ENCODE results near the gene BEX3. TPM values are rescaled to one million over a fixed set of nuclear protein-coding genes. Genes with fewer than 3 reads are reported as not detected.
"Not testable (repeated sequence)": the region's sequence is repeated elsewhere in the genome, so short reads cannot be mapped to it uniquely, and the experiment has no call there.

Gene BEX3
- polyA plus RNA-seq, 3 donors: 475 to 590 (median 586) TPM

DNA sequence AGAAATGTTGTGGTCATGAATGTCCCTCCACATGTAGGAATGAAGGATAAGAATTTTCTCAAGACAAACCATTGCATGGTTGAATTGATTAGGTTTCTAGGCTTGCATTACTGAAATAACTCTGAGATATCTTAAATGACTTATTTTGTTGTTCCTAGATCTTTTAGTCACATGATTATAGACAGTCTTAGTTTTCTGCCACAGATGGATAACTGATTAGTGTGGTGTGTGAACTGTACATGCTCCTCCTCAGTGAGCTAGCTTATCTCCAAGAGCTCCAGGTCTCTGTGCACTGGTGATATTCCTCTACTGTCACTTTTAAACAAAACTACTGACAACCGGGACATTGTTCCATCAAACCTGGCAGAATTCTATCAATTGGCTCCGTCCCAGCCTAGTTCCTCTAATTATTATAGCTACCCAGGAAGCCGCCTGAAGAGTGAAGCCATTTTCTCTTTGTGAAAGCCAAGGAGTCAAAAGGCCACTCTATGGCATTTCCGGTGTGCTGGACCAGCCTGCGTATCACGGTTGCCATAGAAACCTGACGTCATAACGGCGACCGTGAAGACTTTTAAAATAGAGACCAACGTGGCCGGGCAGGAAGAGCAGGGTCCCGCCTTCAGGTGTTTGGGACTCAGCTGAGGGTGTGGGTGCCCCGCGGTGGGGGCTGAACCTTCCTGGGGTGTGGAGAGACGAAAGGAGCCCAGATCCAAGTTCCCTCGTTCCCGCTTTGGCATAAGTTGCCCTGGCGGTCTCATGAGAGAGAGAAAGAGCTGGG is 28.1 kb downstream of the BEX3 start:
- peak; percentile 42 to 86 (median 74) for DNase-seq (ENCODE audit: extremely low read depth in 1 of 11, low read depth in 9 of 11, low spot score in 4 of 11)

DNA sequence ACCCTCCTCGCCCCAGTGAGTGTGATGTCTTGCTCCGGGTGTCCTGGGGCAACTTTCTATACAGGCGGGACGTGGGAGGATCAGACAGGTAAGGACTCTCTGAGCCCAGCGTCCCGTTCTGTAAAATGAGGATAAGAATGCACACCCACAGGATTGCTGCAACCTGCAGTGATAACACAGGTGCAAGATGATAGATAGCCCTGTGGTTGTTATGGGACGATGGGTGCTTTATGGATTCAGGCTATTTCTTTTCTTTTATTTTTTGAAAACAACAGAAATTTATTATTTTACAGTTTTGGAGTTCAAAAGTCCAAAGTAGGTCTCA is 28.6 kb downstream of the BEX3 start:
- no peak for DNase-seq (ENCODE audit: extremely low read depth in 1 of 11, low read depth in 9 of 11, low spot score in 4 of 11)

DNA sequence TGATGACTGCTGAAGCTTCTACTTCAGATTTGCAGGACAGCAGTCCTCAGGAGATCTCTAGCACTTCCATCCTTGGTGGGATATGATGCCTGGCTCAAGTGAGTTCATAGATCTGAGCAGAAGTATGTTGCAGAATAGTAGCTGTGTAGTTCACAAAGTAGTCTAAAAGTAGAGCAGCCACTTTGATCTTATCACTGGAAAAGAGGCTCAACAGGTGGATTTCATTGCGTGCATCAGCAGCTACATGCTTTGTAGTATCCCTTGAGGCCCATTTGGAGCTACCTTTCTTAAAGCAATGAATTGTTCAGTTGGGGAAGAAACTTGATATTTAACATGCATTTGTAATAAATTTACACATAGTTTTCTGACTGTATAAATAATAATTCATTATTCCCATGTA is 29.9 kb downstream of the BEX3 start:
- no peak for DNase-seq (ENCODE audit: extremely low read depth in 1 of 11, low read depth in 9 of 11, low spot score in 4 of 11)

DNA sequence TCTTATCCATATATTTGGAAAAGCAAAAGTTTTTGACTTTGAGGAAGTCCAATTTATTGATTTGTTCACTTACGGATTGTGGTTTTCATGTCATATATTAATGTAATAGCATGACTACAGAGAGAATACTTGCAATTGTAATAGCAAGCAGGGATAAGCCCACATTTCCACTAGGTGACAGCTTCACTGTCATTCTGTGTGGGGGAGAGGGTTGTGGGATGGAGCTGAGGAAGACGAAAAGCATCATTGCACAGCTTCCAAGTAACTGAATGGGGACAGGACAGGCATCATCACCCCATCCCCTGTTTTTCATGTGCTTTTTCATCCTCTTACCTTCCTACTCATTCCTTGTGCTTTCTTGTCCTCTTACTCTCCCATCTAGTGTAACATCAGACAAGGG is 31.4 kb downstream of the BEX3 start:
- no peak for DNase-seq (ENCODE audit: extremely low read depth in 1 of 11, low read depth in 9 of 11, low spot score in 4 of 11)

DNA sequence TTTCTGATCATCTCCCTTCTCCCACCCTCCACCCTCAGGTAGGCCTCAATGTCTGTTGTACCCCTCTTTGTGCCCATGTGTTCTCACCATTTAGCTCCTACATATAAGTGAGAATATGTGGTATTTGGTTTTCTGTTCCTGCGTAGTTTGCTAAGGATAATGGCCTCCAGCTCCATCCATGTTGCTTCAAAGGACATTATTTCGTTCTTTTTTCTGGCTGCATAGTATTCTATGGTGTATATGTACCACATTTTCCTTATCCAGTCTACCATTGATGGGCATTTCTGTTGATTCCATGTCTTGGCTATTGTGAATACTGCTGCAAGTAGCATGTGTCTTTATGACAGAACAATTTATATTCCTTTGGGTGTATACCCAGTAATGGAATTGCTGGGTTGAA is 35.4 kb downstream of the BEX3 start:
- DNase-seq (ENCODE audit: extremely low read depth in 1 of 11, low read depth in 9 of 11, low spot score in 4 of 11): not testable (repeated sequence)

DNA sequence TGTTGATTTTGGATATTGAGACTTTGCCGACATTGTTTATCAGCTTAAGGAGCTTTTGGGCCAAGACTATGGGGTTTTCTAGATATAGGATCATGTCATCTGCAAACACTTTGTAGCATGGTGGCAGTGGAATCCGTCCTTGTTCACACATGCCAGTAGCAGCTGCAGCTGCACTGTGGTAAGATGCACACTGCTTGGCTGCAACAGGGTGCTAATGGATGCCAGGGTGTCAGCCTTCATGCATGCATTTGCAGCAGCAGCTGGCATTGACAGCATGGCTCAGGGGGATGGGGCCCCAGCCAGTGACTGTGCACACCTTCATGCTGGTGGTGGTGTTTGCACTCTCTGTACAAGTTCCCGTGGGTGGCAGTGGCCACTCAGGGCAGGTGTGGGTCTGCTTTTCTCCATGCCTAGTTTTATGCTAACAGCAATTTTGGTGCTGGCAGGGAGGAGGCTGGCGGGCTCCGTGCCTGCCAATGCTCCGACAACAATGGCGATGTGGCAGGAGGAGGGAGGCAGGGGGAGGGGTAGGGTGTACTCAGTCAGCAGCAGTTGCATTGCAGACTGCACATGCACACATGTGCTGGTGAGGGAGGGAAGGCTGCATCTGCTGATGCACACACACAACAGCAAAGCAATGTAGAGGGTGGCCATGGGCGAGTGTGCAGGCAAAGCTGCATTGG is 37.5 kb downstream of the BEX3 start:
- DNase-seq (ENCODE audit: extremely low read depth in 1 of 11, low read depth in 9 of 11, low spot score in 4 of 11): no peak

DNA sequence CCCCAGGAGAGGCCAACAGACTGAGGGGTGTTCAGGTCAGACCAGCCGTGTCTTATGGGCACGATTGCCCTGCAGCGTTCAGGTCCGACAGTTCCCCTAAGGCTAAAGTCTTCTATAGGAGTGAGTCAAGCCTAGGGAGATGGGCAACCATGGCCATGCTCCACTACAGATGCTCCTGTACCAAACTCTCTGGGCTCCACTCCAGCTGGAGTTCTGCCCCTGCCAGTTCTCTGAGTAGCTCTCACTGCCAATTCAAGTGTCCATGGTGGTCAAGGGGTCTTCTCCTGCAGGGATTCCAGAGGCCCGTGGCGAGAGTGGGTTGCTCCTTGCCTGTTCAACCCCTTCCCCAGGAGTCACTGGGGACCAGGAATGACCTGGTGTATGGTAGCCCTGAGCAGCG is 38.2 kb downstream of the BEX3 start:
- no peak for DNase-seq (ENCODE audit: extremely low read depth in 1 of 11, low read depth in 9 of 11, low spot score in 4 of 11)

DNA sequence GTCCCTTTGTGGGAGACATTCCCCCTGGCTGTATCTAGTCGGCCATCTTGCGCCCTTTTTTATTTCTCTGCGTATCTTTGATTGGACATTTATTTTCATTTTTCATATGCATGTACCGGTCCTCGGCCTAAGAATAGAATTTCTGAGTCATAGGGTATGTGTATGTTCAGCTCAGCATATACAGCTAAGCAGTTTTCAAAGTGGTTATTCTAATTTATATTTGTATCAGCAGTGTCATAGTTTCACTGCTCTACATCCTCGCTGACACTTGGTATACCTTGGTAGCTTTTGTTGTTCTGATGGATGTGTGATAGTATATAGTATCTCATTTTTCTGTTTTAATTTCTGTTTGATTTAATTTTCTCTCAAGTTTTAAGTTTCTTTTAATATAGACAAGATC is 38.7 kb downstream of the BEX3 start:
- no peak for DNase-seq (ENCODE audit: extremely low read depth in 1 of 11, low read depth in 9 of 11, low spot score in 4 of 11)

DNA sequence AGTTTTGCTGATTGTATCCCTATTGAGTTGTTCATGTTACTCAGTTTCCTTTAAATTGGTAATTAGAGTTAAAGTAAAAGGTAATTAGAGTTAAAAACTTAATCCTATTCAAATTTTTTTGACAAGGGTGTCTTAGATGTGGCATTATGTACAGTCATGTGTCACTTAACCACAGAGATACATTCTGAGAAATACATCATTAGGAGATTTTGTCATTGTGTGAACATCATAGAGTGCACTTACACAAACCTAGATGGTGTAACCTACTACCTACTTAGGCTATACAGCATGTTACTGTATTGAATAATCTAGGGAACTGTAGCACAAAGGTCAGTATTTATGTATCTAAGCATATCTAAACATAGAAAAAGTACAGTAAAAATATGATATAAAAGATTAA is 39.2 kb downstream of the BEX3 start:
- DNase-seq (ENCODE audit: extremely low read depth in 1 of 11, low read depth in 9 of 11, low spot score in 4 of 11): no peak

DNA sequence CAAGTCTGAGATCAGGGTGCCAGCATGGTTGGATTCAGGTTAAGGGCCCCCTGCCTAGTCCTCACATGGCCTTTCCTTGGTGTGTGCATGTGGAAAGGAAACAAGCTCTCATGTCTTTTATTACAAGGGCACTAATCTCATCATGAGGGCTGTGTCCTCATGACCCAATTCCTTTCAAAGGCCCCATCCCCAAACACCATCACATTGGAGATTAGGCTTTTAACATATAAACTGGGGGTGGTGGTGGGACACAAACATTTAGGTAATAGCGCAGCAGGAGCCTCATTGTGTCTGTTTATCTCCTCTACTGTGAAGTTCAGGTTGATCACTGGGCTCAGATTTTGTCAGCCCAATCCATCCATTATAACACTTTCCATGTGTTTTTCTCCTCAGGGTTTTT is 41.0 kb downstream of the BEX3 start:
- DNase-seq (ENCODE audit: extremely low read depth in 1 of 11, low read depth in 9 of 11, low spot score in 4 of 11): no peak

DNA sequence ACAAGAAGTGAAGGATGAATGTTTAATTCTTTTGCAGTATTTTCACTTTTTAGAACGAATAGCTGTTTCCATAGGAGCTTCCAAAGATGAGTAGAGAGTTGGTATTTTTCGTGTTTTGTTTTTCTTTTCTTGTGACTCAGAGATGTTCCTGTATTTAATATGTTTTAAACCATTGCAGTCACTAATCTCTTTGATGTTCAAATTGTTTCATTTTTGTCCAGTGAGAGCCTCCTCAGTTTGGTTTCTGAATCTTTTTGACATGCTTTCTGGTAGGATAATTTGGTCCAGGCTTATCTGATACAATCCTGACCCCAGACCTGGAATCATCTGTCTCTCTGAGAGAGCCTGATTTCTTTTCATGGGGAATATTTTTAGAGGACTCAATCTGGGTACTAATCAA is 41.6 kb downstream of the BEX3 start:
- no peak for DNase-seq (ENCODE audit: extremely low read depth in 1 of 11, low read depth in 9 of 11, low spot score in 4 of 11)

DNA sequence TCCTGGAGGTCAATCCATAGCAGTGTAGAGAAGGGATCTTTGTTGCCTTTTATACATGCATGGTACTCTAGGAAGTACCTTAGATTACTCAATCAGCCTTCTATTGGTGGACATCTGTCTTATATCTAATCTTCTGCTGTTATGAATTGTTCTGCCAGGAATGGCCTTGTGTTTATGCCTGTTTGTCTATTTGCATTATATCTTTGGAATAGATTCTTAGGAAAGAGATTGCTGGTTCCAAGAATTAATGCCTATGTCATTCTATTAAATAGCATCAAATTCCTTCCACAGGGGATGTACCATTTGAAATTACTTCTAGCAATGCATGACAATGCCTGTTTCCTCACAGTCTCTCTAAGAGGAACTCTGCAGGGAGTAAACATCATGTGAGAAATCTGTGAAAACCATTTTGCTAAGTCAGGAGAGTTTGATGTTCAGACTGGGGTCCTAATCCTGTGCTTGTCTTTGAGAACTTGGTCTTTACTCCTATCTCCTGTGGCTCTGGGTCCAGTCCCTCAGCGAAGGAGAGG is 42.5 kb downstream of the BEX3 start:
- DNase-seq (ENCODE audit: extremely low read depth in 1 of 11, low read depth in 9 of 11, low spot score in 4 of 11): no peak

DNA sequence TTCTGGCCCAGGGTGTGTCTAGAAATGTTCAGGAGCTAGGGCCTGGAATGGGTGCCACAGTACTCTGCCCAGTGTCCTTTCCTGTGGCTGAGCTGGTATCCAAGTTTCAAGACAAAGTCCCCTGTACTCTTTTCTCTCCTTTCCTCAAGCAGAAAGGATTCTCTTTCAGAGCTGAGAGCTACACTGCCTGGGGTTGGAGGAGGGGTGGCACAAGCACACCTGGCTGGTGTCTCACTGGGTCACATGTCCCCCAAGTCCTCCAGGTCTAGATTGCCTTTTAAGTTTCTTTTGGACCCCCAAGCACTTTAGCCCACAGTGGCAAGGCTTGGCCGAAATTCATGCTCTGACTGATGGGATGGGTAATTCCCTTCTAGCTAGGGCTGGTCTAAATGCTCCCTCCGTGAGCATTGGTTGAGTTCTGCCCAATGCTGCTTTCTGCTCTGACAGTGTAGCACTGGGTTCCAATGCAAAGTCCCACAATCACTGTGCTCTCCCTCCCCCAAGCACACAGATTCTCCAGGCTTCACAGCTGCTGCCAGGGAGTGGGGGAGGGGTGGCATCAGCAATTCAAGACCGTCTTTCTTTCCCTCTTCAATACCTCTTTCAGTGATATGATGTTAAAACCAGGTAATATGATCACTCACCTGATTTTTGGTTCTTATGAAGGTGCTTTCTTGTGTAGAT is 47.8 kb downstream of the BEX3 start:
- no peak for DNase-seq (ENCODE audit: extremely low read depth in 1 of 11, low read depth in 9 of 11, low spot score in 4 of 11)

Other genes starting within 250 kb of the BEX3 start
- 100 to 1,000 TPM; 142 to 182 (median 155) TPM for gene BEX4, start 161.4 kb upstream of the BEX3 start, polyA plus RNA-seq (ENCODE audit: insufficient read length in 3 of 3)
- 100 to 1,000 TPM; 132 to 165 (median 145) TPM for gene TCEAL8, start 121.4 kb upstream of the BEX3 start, polyA plus RNA-seq (ENCODE audit: insufficient read length in 3 of 3)
- gene TCEAL5, start 99.8 kb upstream of the BEX3 start, polyA plus RNA-seq (ENCODE audit: insufficient read length in 3 of 3): 10 to 100 TPM; 12.0 to 17.8 (median 14.5) TPM
- 10 to 100 TPM; 73.1 to 88.9 (median 78.9) TPM for gene BEX2, start 65.5 kb upstream of the BEX3 start, polyA plus RNA-seq (ENCODE audit: insufficient read length in 3 of 3)
- 10 to 100 TPM; 30.8 to 40.4 (median 37.8) TPM for gene TCEAL7, start 46.3 kb upstream of the BEX3 start, polyA plus RNA-seq (ENCODE audit: insufficient read length in 3 of 3)
- gene TCEAL9, start 20.0 kb upstream of the BEX3 start, polyA plus RNA-seq (ENCODE audit: insufficient read length in 3 of 3): 100 to 1,000 TPM; 199 to 240 (median 213) TPM
- 1 to 10 TPM; 2.9 to 4.7 (median 3.4) TPM for gene RAB40A, start 143.0 kb downstream of the BEX3 start, polyA plus RNA-seq (ENCODE audit: insufficient read length in 3 of 3)
- 100 to 1,000 TPM; 173 to 190 (median 180) TPM for gene TCEAL4, start 209.0 kb downstream of the BEX3 start, polyA plus RNA-seq (ENCODE audit: insufficient read length in 3 of 3)
- gene TCEAL3, start 231.4 kb downstream of the BEX3 start, polyA plus RNA-seq (ENCODE audit: insufficient read length in 3 of 3): 10 to 100 TPM; 35.3 to 37.1 (median 35.6) TPM

All from renal cortex interstitium (tissue), 11 donors.